SH-SY5Y (cell line): ENCODE data around the gene ZBTB49.

ENCODE experiments used
- GATA2 ChIP-seq: IDR thresholded peaks from 2 replicates; pipeline ENCODE4 v1.6.1; 2011; ENCODE audit warnings: mild to moderate bottlenecking, low read depth, low read length
- GATA3 ChIP-seq: IDR thresholded peaks from 2 replicates; pipeline ENCODE4 v1.6.1; 2011; ENCODE audit warnings: low read depth, mild to moderate bottlenecking, low read length, moderate library complexity

ZBTB49 gene, protein sequence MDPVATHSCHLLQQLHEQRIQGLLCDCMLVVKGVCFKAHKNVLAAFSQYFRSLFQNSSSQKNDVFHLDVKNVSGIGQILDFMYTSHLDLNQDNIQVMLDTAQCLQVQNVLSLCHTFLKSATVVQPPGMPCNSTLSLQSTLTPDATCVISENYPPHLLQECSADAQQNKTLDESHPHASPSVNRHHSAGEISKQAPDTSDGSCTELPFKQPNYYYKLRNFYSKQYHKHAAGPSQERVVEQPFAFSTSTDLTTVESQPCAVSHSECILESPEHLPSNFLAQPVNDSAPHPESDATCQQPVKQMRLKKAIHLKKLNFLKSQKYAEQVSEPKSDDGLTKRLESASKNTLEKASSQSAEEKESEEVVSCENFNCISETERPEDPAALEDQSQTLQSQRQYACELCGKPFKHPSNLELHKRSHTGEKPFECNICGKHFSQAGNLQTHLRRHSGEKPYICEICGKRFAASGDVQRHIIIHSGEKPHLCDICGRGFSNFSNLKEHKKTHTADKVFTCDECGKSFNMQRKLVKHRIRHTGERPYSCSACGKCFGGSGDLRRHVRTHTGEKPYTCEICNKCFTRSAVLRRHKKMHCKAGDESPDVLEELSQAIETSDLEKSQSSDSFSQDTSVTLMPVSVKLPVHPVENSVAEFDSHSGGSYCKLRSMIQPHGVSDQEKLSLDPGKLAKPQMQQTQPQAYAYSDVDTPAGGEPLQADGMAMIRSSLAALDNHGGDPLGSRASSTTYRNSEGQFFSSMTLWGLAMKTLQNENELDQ

DNA sequence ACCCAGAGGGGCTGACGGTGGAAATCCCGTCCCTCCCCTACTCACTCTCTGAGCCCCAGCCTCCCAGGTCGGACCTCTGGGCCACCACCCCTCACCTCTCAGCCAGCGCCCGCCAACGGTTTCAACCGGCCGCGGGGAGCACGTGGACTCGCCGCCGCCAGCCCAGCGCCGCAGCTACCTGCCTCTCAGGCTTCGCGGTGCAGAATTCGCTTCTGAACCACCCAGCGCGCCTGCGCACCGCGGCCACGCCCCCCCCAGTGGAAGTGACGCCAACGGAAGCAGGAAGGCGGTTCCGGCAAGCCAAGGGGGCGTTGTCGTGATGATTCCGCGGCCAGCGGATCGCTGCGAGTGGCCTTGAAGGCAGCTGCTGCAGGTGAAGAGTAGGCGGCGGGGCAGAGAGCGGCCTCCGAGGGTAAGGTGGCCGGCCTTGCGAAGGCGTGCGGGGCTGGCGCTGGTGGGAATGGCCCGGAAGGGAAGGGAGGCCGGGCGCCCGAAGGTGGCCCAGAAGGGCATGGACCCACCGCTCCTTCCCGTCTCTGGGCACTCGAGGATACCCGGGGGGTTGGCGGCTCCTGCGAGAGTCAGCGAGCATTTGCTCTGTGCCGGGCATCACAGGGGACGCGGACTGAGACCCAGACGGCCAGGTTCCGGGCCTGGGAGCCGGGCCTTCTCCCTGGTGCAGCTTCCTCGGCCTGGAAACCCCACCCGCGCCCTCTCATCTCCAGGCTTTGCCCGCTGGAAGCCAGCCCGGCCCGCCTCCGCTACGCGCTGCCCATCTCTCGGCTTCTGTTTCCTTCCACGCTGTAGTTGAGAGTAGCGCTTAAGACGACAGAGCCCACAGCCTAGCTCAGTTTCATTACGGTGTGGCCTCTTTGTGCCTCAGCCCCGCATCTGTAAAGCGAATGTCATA is at the start of gene ZBTB49, which contains the start of gene LYAR:
TSS of gene ZBTB49 (plus strand) at position 311 of the 910 bp plus-strand sequence. CDS start 9,695 bp downstream, outside the sequence.
TSS of gene LYAR (minus strand) at position 214 of the 910 bp plus-strand sequence. CDS start 6,412 bp downstream, outside the sequence.
- TF ChIP-seq GATA2 = no peak

DNA sequence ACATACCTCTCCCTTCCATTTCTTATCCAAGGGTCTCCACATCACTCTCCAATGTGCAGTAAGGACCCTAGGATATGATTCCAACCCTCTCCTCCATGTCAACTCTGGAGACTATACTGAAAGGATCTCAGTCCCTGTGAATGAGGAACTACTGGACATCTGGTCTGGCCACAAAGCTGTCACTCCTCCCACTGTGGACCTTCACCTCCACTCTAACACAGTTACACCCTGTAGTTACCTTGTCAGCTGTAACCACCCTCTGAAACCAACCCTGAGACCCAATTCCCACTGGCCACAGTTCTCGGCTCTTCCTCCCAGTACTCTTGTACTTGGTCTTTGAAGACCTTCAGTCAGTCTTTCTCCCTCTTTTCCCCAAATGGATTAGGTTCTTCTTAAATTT is 44.9 kb upstream of the ZBTB49 start:
- no peak for TF ChIP-seq GATA3
- no peak for TF ChIP-seq GATA2

DNA sequence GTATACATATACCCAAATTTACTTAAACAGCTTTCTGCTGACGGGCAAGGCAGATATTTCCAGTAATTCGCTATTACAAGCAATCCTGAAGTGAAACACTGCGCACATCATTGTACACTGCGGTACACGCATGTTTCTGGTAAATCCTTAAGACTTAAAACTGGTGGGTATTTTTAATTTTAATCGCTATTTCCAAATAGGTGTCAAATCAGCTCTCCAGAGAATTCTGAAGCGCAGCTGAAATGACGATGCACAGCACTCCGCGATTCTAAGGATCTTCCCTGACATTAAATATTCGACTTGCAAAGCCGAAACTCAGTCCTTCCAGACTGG is 42.4 kb upstream of the ZBTB49 start:
- TF ChIP-seq GATA3 = no peak
- TF ChIP-seq GATA2 = no peak

DNA sequence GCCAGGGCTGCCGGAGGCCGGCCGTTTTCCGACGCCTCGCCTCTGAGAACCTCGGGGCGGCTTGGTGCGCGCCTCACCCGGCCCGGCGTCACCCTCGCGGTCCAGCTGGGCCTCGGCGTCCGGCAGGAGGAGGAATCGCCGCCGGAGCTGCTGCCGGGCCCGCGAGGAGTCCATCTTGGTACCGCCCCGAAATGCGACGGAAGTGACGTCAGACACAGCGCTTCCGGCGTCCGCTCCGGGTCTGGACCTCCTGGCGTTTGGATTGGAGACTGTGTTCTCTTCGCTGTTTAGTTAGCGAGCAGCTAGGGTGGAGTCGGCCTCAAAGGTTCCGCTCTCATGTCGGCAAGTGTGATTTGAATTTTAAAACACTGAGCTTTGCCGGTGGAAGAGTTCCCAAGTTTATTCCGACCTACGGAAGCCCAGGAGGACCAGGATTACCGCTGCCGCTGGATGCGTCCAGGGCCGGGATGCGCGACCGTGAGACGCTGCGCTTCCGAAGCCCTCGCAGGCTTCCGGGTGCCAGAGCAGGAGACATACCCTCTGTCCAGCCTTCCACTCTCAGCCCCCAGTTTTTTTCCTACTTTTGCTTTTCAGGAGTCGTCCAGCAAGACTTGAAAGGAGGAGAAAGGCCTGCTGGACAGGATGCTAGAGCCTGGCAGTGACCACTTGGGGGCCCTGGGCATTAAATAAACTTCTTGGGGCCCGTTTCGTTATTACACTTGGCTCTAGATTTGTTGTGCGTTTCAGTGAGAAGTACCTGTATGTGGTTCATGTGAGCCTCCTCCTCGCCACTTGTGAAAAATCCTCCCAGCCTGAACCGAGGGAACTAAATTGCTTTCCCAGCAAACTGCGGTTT is 41.8 kb upstream of the ZBTB49 start, which contains the start of gene TMEM128:
TSS of gene TMEM128 (minus strand) at position 195 of the 856 bp plus-strand sequence. CDS start at position 174, 21 bp downstream.
- no peak for TF ChIP-seq GATA2
- no peak for TF ChIP-seq GATA3

DNA sequence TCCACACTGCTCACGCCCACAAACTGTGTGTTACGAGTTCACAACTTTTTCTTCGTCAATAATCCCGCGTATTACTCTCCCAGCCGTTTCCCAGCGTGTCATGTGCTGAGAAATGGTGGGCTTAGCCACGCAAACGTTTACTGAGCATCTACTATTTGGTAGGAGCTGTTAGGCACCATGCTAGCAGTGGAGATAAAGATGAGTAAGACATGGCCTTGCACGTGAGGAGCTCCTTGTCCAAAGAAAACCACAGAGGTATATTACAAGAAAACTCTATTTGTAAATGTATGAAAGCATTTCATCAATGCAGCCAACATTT is 41.2 kb upstream of the ZBTB49 start:
- no peak for TF ChIP-seq GATA3
- no peak for TF ChIP-seq GATA2

DNA sequence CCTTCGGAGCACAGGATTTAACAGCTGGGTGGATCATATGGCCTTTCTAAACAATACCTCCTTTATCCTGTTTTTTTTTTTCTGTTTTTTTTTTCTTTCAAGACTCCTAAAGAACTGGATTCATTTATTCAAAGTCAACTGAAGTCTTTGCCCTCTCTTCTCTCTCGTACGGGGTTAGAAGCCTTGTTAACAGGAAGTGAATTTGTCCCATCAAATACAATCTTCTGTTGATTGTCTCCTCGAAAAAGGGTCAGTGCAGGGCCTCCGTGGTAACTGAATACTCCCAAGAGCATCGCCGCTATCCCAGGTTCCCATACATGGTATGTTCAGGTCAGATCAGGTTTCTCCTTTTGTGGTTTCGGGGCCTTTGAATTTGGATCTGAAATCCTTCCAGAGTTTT is 40.2 kb upstream of the ZBTB49 start:
- TF ChIP-seq GATA2 = no peak
- TF ChIP-seq GATA3 = no peak

DNA sequence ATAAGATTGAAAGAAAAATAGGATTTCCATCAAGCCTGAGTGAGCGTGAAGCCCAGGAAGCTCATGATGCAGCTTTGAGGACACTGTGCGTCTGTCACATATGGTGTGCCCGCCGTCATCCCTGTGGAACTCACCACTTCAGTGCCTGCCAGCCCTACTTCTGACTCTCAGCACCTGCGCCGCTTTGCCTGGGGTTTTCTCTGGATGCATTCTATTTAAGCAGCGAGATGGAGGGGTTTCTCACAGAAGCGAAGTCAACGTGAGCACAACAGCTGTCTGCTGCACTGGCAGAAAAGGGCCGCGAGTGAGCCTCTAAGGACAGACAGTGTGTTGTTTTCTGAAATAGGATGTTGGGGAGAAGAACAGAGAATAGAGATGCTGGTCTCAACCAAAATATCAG is 35.9 kb upstream of the ZBTB49 start:
- TF ChIP-seq GATA3 (no peak), GATA2 (no peak)

DNA sequence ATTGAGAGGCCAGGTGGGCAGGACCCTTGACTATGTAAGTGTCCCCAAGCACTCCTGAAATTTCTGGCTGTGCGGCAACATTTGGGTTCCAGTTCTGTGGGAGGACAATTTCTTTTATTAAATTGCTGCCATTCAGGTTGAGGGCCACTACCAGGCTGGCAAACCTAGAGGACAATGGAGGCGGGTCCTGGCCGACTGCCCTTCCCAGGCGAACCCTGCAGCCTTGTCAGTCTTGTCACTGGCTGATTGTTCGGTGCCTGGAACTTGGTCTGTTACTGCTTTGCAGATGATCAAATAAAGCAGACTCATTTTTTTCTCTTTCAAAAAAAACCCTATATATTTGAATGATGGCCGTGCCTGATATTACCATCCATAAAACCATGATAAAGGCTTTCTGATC is 35.4 kb upstream of the ZBTB49 start:
- no peak for TF ChIP-seq GATA3
- TF ChIP-seq GATA2 = no peak

DNA sequence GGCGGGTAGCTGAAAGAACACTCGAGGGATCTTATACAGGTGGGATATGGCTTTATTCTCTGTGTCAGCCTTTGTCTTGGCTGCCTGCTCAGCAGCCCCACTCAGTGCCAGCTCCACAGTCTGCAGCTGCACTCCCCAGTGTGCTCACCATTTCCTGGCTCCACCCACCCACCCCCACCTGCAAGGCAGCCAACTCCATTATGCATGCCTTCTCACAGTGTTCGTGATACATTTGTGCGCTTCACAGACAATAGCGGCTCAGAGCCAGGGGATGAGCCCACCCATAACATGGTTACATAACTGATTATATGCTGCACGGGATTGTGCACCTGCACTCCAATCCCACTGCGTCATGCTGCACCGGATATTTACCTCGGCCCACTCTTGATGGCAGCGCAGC is 33.3 kb upstream of the ZBTB49 start:
- TF ChIP-seq GATA2 (no peak), GATA3 (no peak)

DNA sequence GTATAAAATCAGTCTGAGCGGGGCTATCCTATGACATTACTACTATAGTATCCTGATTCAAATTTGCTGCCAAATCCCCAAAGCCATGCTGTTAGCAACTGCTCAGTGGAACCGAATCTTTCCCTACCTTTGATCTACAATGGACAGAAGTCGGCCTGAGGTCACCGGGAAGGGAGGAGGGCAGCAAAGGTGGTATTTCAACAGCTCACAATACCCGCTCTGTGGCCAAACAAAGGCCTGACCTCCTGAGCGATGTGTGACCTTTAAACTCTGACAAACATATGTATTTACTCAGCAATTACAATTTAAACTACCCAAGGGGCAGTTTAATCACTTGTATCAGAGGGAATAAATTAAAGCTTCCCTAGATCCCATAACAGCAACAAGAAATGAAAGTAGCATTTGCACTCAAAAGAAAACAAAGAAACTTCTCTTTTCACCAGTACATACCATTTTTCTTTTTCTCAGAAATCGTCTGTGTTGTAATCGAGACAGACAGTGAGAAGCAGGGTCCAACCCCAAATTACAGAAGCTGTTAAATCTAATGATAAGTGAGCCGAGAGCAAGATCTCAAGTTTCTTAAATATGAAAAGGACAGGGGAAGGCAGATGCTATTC is 30.5 kb upstream of the ZBTB49 start:
- no peak for TF ChIP-seq GATA3
- no peak for TF ChIP-seq GATA2

DNA sequence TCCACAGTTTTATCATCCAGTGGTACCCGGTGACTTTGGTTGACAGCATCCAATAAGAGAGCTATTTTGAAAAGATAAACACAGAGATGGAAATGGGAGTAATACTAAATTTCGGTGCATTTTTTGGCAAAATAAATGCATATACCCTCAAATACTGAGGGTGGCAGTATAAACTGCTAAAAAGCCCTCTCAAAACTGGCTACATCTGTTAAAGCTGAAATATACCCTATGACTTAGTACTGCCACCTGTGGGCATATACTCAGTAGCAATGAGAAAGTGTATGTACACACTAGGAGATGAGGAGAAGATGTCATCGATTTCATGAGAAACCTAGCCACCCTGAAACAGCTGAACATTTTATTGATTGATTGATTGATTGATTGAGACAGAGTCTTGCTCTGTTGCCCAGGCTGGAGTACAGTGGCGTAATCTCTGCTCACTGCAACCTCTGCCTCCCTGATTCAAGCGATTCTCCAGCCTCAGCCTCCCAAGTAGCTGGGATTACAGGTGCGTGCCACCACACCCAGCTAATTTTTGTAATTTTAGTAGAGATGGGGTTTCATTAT is 29.8 kb upstream of the ZBTB49 start:
- TF ChIP-seq GATA2 (no peak), GATA3 (no peak)

DNA sequence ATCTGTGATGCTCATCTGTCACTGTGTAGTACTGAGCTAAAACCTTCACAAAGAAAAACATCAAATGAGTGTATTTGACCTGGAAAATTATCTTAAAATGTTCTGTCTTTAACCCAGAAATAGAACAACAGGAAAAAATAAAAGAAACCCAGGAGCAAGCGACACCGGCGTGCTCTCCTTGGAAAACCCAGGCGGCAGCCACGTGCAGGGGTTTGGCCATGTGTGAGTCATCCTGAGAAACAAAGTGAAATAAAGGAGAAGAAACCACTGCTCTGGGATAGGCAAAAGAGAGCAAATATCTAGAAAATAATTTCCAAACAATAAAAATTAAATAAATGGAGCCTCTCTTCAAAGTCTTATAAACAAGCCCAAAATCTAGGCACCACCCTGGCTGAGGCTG is 22.1 kb upstream of the ZBTB49 start:
- TF ChIP-seq GATA3 = no peak
- no peak for TF ChIP-seq GATA2
